Right lobe of liver (tissue), 6 donors: ENCODE measurements around the gene EFCAB5. TPM values are rescaled to one million over a fixed set of nuclear protein-coding genes. Genes with fewer than 3 reads are reported as not detected.
"Not testable (repeated sequence)": the region's sequence is repeated elsewhere in the genome, so short reads cannot be mapped to it uniquely, and the experiment has no call there.

Experiments
- ATAC-seq, 4 donors: fragments of 200-7000 bp; cut with Tn5 transposase; one replicate each; pipeline ENCODE4 v1.9.1; 2020; ENCODE audit warnings: mild to moderate bottlenecking in 4 of 4, moderate library complexity in 4 of 4
- DNase-seq, 3 donors: peaks; one replicate each; pipeline ENCODE4 v3.0.0-alpha.2; 2020
- H3K27ac ChIP-seq, 3 donors: fragments of 200-600 bp; one replicate each; pipeline ENCODE4 v1.8.0; 2022
- H3K27me3 ChIP-seq, 2 donors: fragments of 200-600 bp; one replicate each; pipeline ENCODE4 v1.8.0; 2022
- H3K36me3 ChIP-seq, 4 donors: fragments of 200-600 bp; sonication (generic) in 1 of 4; one replicate each; pipeline versions ENCODE4 v1.5.1 to v1.8.0; 2017 to 2022; ENCODE audit warnings: control low read depth in 1 of 4
- H3K4me1 ChIP-seq, 4 donors: fragments of 200-600 bp; sonication (generic) in 1 of 4; one replicate each; pipeline versions ENCODE4 v1.5.1 to v1.8.0; 2017 to 2022; ENCODE audit warnings: control low read depth in 1 of 4
- H3K4me3 ChIP-seq, 3 donors: fragments of 200-600 bp; one replicate each; pipeline ENCODE4 v1.8.0; 2022
- H3K9me3 ChIP-seq, 4 donors: fragments of 200-600 bp; sonication (generic) in 1 of 4; one replicate each; pipeline versions ENCODE4 v1.5.1 to v1.8.0; 2017 to 2022; ENCODE audit warnings: control low read depth in 1 of 4
- POLR2A ChIP-seq: fragments of 450-650 bp; IDR thresholded peaks from one replicate; pipeline ENCODE4 v1.6.1; 2017; ENCODE audit warnings: antibody characterized with exemption, mild to moderate bottlenecking
- WGBS: methylation state at CpG from one replicate; pipeline ENCODE4 v1.1.6; 2018; ENCODE audit warnings: low coverage, low lambda C conversion rate; ENCODE audit not compliant: insufficient coverage; ENCODE audit errors: missing lambda C conversion rate; 5-methylcytosine and 5-hydroxymethylcytosine counted together
- intact Hi-C, 2 donors: fragments of 100-400 bp; cut with DNase I; formaldehyde crosslinking; loops; one replicate each; pipeline versions ENCODE4 v1.11.2 to v1.14.1; 2022
- total RNA-seq, 6 experiments: library from RNA; depleted of rRNA in 2 of 6; stranded (reverse); fragments of >200 nt in 2 of 6; fragmentation: NEBNext Ultra II Directional in 3 of 6; extraction: Animal tissue kit (Norgen Biotek cat#: 25700) in 3 of 6; gene quantifications; one replicate each; pipeline versions ENCODE4 v1.1.0 to v1.2.4, GENCODE V29; 2016 to 2023
- TF ChIP-seq, protein P1 (sequence below), 4 donors: fragments of 200-600 bp in 3 of 4; fragments of 450-650 bp in 1 of 4; IDR thresholded peaks; one replicate each; pipeline versions ENCODE4 v1.5.1 to v1.8.0; 2016 to 2022; ENCODE audit warnings: antibody characterized with exemption in 4 of 4, mild to moderate bottlenecking in 2 of 4
- donor health status: DM: no; HTN: yes; CAD: no.
- donor health status: DM: no; HTN: no; CAD: no.
- donor health status: DM: no; HTN: no; CAD: no.
- donor health status: DM: no; HTN: yes; CAD: no.
- donor health status: DM: no; HTN: yes; CAD: no.

Gene EFCAB5
- total RNA-seq, 6 experiments from 2014 or later = 0.32 TPM; not detected in 5

DNA sequence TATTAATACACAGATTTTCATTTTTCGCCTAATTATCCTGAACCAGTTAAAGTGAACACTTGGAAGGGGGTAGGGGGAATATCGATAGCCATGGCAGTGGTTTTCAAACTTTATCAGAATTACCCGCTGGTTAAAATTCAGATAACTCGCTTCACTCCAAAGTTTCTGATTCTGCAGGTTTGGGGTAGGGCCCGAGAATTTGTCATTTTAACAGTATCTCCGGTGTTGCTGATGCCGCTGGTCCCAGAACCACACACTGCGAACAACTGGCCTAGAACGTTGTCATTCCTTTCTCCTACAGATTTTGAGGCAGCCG lies 174.9 kb downstream of the EFCAB5 start:
- DNase-seq (no peak), ATAC-seq (peak in 1 of 4 donors; percentile 42)
- no peaks in the 10 kb centered on the region for H3K27me3 ChIP-seq
- H3K4me1 ChIP-seq = peaks cover 0 to 19% (median 4%) of the 10 kb centered on the region in 4 donors
- 13% methylated on average over 8 of the region's 10 CpGs for WGBS
- intact Hi-C loops = no loop called here
- H3K9me3 ChIP-seq = no peaks in the 10 kb centered on the region
- peak overlapping the region; percentile 92 to 96 (median 94) for H3K27ac ChIP-seq
- TF ChIP-seq, protein P1, sequence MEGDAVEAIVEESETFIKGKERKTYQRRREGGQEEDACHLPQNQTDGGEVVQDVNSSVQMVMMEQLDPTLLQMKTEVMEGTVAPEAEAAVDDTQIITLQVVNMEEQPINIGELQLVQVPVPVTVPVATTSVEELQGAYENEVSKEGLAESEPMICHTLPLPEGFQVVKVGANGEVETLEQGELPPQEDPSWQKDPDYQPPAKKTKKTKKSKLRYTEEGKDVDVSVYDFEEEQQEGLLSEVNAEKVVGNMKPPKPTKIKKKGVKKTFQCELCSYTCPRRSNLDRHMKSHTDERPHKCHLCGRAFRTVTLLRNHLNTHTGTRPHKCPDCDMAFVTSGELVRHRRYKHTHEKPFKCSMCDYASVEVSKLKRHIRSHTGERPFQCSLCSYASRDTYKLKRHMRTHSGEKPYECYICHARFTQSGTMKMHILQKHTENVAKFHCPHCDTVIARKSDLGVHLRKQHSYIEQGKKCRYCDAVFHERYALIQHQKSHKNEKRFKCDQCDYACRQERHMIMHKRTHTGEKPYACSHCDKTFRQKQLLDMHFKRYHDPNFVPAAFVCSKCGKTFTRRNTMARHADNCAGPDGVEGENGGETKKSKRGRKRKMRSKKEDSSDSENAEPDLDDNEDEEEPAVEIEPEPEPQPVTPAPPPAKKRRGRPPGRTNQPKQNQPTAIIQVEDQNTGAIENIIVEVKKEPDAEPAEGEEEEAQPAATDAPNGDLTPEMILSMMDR (IDR thresholded peaks at IDR 0.05) = no peak
- no peak for TF ChIP-seq POLR2A
- peak overlapping the region; percentile 62 to 77 (median 72) for H3K4me3 ChIP-seq
- peaks cover 0 to 8% (median 0%) of the 10 kb centered on the region in 4 donors for H3K36me3 ChIP-seq

DNA sequence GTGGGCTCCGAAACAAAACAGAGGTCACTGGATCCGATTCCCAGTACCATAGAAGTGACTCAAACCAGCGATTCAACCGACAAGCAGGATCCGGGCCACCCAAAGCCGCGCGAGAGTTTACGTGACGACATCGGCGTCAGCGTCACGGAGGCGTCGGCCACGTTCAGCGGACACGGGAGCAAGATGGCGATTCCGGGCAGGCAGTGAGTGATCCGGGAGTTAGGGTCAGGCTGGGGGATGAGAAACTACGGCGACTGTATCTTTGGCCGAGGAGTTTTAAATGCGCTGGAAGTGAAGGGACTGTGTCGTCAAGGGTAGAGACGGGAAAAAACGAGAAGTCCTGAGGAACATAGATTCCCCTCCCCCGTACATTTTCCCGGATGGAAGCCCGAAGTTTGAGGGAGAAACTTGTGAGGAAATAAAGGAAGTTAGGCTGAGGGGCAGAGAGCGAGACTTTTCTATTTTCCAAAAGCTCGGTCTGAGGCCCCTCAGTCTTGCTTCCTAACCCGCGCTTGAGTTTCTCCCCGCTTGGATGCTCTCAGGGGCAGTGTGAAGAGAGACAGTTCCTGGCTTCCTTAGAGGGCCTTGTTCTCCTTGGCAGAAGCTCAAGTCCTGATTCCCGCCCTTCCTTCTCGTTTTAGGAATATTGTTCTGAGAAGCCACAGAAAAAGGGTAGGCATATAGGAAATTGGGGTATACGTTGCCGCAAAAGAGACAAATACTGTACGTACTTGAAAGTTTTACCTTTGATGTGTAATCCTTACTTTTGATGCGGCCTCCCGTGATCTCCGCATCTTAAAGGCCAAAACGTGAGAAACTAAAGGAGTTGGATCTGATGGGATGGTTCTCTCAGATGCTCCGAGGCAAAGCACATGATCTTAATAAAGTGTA lies 175.5 kb downstream of the EFCAB5 start, which contains the start of gene NSRP1:
Gene NSRP1, plus strand, starts transcription at position 156 of the 891 bp plus-strand sequence. Its CDS starts 28 bp downstream, at position 184.
- H3K27ac ChIP-seq = peak within 1 kb of the TSS; percentile 92 to 96 (median 94)
- ATAC-seq (peak; percentile 94 to 95 (median 94)), DNase-seq (peak; percentile 95 to 96 (median 95))
- no peaks in the 10 kb centered on the region for H3K27me3 ChIP-seq
- peaks cover 0 to 8% (median 0%) of the 10 kb centered on the region in 4 donors for H3K36me3 ChIP-seq
- 0% methylated on average over 35 of the region's 47 CpGs for WGBS
- peak; percentile 94 for TF ChIP-seq POLR2A
- TF ChIP-seq, protein P1 (IDR thresholded peaks at IDR 0.05) = no peak
- intact Hi-C loops = no loop called here
- peak within 1 kb of the TSS; percentile 62 to 77 (median 72) for H3K4me3 ChIP-seq
- no peaks in the 10 kb centered on the region for H3K9me3 ChIP-seq
- H3K4me1 ChIP-seq = peaks cover 0 to 19% (median 4%) of the 10 kb centered on the region in 4 donors

DNA sequence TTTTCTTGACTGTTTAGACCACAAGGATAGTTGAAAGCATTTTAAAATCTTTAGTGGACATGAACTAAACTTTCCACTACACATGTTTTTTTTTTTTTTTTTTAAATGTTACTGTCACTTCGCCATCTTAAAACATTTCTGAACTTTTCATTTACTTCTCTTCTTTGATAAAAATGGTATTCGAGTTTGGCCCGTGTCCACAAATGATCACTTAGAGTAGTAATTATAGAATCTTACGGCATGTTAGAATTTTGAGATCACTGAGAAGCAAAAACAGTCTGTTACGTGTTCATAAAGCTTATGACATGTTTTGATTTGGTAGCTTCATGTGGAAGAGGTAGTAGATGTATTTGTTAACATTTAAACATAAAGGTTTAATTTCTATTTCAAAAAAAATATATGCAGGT lies 176.2 kb downstream of the EFCAB5 start:
- intact Hi-C loops = no loop called here
- no peak for ATAC-seq
- 31% methylated on average over 5 of the region's 5 CpGs for WGBS
- H3K4me3 ChIP-seq = peak overlapping the region; percentile 62 to 77 (median 72)
- H3K27me3 ChIP-seq = no peaks in the 10 kb centered on the region
- DNase-seq = no peak
- no peaks in the 10 kb centered on the region for H3K9me3 ChIP-seq
- peaks cover 0 to 8% (median 0%) of the 10 kb centered on the region in 4 donors for H3K36me3 ChIP-seq
- peaks cover 0 to 19% (median 4%) of the 10 kb centered on the region in 4 donors for H3K4me1 ChIP-seq
- TF ChIP-seq, protein P1 (IDR thresholded peaks at IDR 0.05) = no peak
- TF ChIP-seq POLR2A = no peak
- H3K27ac ChIP-seq = peak overlapping the region; percentile 92 to 96 (median 94)

DNA sequence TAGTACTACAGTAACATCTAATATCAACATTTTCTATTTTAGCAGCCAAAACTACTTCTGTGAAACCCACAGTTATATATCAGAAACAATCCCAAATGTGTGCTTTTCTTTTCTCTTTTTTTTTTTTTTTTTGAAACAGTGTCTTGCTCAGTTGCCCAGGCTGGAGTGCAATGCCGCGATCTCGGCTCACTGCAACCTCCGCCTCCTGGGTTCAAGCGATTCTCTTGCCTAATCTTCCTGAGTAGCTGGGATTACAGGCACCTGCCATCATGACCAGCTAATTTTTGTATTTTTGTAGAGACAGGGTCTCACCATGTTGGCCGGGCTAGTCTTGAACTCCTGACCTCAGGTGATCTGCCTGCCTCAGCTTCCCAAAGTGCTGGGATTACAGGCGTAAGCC lies 177.2 kb downstream of the EFCAB5 start:
- H3K27ac ChIP-seq, intact Hi-C loops: not testable (repeated sequence)

DNA sequence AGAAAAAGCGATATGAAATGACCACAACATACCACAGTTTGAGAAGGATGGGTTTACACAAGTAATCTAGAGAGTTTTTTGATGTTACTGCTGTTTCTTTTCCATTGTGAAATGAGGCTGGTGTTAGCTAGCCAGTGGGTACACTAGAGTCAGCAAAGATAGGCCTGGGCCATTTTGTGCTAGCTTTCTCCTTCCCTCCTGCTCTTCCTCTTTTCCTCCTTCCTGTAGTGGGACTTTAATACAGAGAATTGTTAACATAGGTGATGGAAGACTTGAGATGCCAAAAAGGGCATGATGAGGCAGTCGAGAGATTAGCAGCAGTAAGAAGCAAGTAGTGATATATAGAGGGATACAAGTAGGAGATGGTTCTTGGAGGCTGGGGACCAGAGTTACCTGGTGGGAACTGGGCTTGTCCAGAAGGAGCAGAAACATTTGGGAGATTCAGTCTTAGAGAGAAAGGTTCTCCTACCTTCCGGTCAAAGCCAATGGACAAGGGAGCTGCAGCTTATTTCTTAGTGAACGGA lies 182.9 kb downstream of the EFCAB5 start:
- Histone ChIP-seq H3K4me1 (peaks cover 0 to 3% (median 0%) of the 10 kb centered on the region in 4 donors), H3K27me3 (no peaks in the 10 kb centered on the region), H3K27ac (no peak overlapping the region), H3K4me3 (no peak overlapping the region), H3K9me3 (no peaks in the 10 kb centered on the region), H3K36me3 (peaks cover 0 to 13% (median 3%) of the 10 kb centered on the region in 4 donors)
- ATAC-seq = no peak
- TF ChIP-seq POLR2A = no peak
- TF ChIP-seq, protein P1 (IDR thresholded peaks at IDR 0.05) = no peak
- intact Hi-C loops = loop anchor here in 1 of 2 donors (10.0 kb wide), 1 partner anchor 150 kb away; no protein-coding TSS in a partner anchor
- DNase-seq = no peak
- WGBS = 95% methylated on average over 4 of the region's 4 CpGs

More for the DNA sequence above, 177.2 kb downstream of the EFCAB5 start:
- not testable (repeated sequence) for H3K9me3 ChIP-seq, H3K27me3 ChIP-seq, DNase-seq, H3K36me3 ChIP-seq, ATAC-seq, H3K4me3 ChIP-seq
- H3K4me1 ChIP-seq = peaks cover 0 to 19% (median 4%) of the 10 kb centered on the region in 4 donors
- WGBS = 100% methylated on average over 6 of the region's 7 CpGs
